NK-92 (cell line): Measurements from ENCODE around the gene RRBP1.

Experiments
- DNase-seq: peaks from one replicate; lab custom pipeline; 2025; ENCODE audit not compliant: unreplicated experiment; lab: John Stamatoyannopoulos, UW

The RRBP1 gene

DNA sequence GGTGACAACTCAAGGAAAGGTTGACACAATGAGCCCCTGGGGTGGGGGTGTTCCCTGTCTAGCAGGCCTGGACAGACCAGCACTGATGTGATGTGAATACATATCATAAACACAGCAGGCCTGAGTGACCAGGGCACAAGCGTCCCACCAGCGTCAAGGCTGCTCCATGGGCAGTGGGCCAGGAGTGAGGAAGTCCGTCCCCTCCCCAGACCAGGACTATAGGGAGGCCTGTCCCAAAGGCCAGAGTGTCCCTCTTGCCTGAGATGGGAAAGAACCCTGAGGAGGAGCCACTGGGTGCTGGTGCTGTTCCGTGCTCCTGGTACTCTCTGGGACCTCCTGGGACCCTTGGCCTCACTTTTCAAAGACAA, 44.6 kb downstream of the RRBP1 start:
- no peak for DNase-seq

DNA sequence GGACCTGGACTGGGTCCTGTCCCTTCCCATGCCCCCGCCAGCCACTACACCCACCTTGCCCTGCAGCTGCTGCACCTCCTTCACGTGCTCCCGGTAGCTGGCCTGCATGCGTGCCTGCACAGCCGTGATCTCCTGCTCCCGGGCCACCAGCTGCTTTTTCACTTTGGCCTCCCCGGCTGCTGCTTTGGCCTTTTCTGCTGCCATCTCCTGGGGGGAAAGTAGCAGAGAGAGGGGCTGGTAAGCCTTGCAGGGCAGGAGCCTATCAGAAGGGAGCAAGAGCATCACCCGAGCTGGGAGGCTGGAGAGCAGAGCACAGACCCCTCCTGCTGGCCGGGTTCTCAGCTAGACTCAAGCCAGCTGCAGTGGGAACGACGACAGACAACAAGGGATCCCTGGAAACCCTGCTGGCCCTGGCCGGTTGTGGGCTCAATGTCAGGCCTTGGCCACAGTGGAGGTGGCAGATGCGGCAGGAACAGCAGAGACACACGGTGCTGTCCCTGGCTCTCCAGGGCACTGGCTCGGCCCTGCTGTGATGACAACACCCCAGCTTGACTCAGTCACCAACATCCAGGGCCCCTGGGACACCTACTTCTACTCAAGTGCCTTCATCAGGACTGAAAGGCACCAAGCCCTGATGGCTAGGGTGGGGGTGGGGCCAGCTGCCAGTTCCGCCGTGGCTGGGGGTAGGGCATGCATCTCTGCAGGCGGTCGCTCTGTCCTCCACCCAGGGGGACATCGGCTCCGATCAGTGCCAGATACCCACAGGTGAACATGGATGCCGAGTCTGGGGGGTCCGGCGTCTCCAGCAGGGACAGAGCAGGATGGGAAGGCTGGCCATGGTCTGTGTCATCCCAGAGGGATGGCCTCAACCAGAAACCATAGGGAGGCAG, 45.3 kb downstream of the RRBP1 start:
- no peak for DNase-seq

DNA sequence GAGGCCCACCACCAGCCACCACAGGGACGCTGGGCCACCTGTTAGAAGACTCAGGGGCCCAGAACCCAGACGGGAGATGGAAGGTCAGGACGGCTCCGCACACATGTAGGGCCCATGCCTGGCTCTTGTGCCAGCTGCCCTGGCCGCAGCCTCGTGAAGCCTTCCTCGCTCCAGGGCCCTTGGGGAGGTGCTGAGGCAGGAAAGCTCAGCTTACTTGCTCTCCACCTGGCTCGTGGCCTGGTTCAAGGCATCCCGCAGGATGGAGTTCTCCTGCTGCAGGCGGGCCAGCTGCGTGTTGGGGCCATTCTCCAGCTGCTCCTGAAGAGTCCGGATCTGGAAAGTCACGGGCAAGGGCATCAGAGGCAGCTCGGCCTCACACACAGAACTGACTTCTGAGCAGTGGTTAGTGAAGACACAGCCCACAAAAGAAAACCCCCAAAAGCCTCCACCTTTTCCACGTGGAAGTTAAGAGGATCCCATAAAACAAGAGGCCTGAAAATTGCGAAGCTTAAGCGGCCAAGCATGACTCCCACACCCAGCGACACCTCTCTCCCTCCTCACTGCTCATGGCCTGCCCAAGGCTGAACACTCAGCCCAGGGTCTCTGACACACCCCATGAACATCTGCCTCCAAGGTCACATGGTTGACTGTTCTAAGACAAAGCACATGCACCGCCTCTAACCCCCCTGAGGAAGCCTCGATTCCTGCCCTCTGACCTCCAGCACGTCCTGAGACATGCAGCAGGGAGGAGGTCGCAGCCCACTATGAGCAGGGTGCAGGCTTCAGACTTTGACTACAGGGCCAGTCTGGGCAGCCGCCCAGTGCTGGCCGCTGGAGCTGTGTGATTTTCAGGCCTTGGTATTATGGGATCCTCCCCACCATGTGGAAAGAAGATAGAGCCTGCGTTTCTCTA, 46.5 kb downstream of the RRBP1 start:
- DNase-seq: no peak

DNA sequence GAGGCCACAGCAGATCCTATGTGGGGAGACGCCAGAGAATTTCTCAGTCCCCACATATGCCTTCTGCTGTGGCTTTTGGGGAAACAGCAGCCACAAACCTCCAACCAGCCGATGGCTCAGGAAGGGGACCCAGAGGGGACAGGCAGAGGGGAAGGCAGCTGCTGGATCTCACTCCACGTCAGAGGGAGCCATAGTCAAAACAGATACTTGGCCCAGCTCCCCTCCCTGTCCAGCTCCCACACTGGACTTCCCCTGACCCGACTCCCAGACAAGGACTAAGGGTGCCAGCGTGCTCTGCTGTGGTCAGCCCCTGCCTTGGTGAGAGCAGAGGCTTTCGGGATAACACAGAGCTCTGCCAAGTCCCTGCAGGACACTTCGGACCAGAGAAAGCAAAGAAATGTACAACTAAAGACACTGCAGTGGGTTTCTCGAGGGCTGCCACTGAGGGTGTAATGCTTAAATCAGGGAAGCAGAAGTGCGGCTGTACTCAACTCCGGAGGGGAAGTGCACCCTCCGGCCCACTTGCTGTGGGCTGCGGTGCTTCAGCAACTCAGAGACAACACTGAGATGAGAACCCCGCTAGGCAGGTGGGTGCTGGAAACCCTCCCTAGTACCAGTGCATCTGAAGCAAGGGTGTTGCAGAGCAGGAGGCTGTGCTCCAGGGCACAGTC, 47.2 kb downstream of the RRBP1 start:
- no peak for DNase-seq

DNA sequence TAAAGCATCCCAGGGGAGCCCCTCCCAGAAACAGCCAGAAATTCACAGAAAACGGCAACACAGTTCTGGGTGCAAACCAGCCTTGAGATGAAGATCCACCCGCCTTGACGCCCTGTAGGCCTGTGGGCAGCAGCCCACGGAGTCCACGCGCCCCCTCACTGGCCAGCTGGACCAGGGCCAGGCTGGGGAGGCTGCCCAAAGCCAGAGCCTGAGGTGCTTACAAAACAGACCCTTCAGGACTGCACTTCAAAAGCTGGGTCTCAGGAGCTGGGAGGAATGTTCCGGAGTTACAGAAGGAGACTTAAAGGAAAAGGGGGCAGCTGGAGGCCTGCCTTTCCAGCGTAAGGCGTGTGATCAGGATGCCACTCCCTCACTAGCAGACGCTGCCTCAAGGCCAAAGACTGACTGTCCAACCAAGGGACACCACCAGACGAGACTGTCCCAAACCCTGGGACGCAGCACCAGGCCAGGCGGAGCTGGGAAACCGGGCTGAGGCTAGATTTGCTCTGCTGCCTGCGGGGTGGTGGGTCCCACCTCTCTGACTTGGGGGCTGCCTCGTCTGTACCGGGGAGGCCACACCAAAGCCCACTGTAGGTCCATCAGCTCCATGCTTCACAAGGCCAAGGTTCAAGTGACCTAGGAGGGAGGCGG, 48.1 kb downstream of the RRBP1 start:
- no peak for DNase-seq

DNA sequence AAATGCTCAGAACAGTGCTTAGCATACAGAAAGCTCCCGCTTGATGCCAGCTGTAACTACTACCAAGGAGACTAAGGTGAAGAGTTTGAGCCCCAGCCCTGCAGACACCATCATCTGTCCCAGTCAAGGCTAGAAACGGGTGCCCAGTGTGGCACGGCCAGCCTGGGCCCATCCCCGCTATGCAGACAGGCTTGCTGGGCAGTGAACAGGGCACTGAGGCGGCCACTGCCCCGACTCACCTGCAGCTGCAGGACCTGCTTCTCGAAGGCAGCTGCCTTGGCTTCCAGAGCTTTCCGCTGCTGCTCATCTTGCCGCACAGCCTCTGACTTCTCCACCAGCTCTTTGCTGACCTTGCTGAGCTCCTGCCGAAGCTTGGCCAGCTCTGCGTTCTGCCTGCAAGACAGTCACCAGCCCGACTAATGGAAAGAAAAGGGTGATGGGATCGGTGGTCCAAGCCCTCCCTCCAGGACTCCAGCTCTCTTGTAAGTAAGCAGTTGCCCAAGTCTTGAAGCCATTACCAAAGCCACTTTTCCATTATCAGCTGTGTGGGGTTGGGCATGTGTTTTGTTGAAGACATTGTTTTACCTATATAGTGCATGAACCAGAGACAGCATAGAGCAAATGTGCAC, 48.7 kb downstream of the RRBP1 start:
- no peak for DNase-seq

DNA sequence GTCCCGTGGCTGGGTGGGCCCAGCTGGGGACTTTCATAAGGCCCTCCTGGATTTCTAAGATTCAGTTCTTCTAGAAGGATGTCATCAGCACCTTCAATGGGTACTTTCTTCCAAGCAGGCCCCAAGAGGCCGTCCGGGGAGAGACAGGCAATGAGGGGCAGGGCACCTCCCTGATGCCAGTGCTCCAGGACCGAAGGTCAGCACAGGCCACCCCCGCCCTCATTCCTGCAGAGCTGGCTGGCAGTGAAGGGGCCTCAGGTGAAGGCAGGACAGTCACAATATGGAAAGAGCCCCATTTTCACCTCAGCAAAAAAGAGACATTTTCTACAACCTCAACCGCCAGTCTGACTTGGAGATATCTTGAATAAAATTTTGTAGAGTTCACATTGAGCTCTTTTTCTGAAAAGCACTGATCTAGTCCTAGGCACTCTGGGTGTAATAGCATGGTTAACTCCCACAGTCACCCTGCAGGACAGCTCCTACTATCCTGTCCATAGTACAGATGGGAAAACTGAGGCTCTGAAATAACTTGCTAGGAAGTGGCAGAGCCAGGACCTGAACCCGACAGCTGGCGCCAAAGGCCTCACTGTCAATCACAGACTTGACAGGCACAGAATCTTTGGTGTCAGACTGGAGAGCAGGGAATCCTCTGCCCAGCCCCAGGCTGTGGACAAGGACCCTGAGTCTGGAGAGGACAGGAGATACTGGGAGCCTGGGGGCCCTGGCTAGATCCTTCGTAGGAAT, 50.3 kb downstream of the RRBP1 start:
- DNase-seq: no peak

DNA sequence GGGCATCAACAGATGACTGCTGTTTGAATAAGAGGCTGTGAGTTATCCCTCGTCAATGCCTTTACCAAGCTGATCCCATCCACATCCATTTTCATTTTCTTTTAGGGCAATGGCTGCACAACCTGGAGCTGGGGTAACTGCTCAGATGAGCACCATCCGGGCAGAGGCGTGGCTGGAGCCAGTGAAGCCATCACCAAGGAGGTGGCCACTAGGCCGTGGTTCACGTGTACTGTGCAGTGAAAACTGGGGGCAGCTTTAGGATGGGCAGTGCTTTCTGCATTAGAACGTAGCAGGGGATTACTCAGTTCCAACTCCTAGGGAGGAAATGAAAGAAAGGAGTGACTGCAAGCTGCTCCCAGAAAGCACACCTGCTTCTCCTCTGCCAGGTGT, 51.2 kb downstream of the RRBP1 start:
- no peak for DNase-seq

DNA sequence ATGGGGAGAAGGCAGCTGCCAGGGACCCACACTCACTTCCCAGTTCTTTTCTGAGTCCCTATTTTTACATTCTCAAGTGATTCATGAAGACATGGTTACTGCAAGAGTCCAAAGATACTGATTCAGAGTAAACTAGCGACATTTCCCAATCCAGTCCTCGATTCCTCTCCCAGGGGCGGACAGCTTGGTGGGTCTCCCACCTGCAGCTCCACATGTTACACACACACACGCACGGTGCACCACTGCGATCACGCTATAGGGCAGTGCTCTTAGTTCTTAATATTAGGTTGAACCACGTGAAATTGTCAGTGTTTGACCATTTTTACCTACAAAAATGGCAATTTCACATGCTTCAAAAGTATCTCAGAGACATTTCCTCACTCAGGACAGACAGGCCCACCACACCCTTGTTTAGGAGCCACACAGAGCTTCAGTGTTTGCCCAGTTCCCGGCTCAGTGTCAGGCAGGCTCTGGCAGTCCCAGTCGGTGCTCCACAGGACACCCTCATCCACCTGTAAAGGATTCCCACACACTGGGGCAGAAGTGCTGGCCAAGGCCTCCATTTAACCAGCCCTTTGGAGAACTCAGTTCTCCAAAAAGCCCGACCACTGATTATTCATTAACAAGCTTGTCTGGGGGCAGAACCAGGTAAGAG, 51.8 kb downstream of the RRBP1 start:
- DNase-seq: no peak

DNA sequence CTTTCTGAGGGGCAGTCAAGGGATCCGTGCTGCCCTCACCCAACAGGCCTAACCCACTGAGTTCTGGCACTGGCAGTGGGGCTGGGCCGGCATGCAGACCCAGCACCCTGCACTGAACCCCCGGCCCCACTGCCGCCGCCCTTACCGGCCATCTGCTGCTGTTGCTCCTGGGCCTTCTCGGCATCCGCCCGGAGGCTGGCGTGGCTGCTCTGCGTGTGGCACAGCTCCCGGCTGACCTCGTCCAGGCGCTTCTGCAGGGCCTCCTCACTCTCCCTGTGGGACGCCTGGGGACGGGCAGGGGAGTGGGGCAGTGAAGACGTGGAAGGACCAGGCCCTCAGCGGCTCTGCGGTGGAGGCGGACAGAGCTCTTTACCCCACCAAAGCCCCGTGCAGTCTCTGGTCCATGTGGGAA, 52.4 kb downstream of the RRBP1 start:
- no peak for DNase-seq

DNA sequence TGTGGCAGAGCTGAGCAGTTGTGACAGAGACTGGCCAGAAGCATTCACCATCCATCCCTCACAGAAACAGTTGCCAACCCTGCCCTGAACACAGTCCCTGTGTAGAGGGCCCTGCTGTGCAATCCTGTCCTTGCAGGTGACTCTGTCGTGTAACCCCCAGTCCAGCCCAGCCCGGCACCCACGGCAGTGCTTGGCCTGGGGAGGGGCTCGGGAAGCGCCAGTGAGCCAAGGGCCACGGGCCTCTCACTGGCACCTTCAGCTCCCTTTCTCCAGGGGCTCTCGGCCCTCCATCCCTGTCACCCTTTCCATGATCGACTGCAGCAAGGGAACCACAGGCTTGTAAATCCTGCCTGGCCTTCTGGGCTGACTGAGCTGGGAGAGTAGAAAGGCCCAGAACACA, 53.0 kb downstream of the RRBP1 start:
- no peak for DNase-seq

DNA sequence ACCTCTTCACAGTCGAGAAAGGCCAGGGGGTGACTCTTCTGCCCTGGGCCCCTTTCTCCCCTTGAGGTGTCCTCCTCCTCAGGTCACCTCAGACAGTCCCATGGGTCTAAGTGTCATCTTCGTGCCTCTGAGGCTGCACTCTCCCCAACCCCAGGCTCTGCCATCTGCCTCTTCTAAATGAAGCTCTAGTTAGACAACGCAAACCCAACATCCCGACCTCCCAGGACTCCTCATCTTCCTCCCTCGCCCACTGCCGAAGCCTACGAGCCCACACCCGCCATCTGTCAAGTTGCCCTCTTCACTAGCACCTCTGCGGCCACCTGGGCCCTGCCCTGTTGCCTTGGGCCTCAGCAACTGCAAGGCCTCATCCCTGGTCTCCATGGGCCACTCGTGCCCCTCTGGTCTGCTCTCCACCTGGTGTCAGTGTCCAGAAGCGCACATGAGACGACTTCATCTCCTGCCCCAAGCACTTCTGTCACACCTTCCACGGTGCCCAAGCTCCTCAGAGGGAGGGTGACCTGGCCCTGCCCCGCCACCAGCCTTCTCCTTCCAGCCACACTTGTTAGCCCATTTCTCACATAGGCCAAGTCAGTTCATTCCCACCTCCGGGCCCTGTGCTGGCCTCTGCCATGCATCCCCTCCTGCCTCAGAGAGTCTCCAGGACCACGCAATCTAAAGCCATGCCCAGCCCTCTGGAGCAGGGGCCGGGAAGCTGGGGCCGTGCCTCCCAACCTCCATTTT, 53.8 kb downstream of the RRBP1 start:
- no peak for DNase-seq

DNA sequence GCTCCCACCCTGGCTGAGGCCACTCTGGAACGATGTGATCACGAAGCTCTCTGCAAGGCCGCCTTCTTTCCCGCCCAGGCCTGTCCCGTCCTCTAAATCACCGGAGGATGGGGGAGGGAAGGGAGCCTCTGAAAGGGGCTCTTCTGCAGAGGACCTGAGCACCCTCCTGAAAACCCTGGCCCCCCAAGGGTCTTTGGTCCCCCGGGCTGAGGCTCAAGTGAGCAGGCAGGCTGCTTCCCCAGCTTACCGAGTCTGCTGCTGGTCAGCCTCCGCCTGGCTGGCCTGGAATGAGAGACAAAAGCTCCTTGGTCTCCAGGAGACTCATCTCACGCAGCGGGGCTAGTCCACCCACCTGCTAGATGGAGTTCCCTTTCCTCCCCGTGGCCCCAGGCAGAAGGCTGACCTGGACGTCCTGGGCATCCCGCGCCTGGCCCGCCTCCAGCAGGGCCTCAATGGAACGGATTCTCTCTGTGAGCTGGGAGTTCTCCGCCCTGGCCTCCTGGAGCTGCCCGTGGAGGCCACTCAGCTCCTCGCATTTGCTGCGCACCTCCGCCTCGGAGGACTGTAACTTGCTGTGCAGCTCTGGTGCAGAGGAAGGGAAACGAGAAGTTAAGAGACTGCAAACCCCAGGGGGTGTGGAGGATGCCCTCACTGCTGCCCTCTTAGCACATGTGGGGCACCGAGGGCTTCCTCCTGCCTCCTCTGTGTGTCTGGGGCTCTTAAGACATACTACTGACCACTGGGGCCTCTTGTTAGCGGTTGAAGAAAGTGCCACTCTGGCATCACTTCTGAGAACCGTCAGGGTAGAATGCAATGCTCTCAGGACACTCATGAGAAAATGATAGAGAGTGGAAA, 54.7 kb downstream of the RRBP1 start:
- DNase-seq: no peak

DNA sequence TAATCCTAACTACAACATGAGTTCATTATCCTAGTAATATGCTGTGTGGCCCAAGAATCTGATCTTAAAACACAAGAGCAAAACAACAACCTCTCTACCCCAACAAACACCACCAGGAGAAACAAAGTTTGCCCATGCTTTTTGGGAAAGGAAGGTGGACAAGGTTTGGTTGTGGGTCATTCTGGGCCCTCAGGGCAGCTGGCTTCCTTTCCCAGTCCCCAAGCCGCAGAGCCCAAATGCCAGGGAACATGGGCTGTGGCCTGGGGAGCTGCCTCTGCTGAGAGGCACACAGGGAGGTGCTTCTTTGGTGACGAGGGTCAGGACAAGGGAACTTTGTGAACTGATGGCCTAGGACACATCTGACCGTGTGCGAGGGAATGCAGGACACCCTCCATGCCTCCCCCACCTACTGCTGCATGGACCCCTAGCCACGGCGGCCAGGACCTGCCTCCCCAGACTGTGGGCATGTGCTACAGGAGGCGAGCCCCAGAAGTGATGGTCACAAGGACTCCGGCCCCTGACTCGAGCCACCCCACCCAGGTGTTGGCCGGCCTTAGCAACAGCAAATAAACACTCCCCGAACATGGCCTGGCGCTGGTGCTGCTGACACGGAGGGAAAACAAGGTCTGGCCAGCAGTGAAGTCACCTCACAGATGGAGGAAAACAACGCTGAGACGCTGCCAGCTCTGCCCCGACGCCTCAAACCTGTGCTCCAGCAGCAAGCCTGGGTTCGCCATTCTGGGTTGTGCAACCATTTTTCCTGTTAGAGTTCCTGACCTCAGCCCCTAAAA, 55.6 kb downstream of the RRBP1 start:
- no peak for DNase-seq

DNA sequence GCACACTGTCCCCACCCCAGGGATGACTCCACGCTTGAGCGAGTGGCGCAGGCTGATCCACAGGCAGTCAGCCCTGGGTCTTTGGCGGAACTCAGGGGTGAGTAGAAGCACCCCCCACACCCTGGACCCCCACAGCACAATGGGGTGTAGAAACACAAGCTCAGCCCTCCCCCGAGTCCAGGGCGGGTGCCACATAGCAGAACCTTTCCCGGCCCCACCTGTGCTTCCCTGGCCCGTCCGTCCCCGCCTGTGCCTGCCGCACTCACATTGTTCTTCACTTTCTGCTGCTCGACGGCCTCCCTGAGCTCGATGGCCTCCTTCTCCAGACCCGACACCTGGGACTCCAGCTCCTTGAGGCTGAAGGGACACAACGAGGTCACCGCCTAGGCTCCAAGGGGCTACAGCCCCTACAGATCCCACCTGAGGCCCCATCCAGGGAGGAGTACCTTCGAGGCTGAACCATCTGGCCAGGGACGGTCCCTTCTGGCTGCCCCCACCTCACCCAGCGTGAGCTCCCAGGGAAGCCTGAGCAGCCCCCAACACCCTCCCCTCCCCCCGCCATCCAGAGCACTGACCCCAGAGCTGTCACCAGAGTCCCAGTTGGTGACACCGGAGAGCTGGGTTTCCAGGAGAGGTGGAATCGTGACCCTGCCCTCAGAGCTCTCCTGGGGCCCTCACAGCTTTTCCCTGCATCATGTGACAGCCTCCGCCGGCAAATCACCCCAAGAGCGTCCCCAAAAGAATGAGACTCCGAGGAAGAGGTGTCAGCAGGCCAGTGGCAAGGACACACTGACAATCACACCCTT, 56.6 kb downstream of the RRBP1 start:
- no peak for DNase-seq

DNA sequence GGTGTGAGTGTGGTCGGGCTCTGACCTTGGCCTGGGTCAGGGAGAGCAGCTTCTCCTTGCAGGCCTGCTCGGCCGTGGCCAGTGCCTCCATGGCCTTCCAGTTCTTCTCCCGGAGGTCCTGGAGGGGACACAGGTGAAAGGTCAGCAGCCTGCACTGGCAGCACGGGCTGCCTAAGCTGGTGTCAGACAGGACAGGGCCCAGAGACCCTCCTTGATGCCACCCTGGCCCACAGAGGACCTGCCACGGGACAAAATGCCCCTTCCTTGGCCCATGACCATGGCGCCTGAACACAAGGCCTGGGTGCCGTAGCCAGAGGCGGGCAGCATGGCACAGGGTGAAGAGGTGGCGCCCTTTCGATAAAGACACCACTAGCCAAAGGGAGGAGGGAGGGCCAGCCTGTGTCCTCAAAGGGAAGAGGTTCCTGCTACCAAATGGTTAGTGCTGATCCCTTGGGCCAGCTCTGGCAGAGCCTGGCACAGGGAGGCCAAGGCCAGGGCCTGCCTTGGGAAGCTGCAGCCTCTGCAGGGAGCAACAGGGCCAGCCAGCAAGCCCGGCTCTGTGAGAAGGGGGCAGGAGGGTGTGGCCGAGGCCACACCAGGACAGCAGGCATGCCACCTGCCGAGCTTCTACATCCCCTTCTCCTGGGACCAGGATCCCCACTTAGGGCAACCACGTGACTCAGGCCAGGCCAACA, 57.3 kb downstream of the RRBP1 start:
- no peak for DNase-seq
